Dermis blood vessel endothelial cell (primary cell): ENCODE measurements around the gene NUTM2A. TPM values are rescaled to one million over a fixed set of nuclear protein-coding genes. Genes with fewer than 3 reads are reported as not detected.
"Not testable (repeated sequence)": the region's sequence is repeated elsewhere in the genome, so short reads cannot be mapped to it uniquely, and the experiment has no call there.

Experiments
- DNase-seq: peaks from one replicate; pipeline ENCODE4 v3.0.0; 2010
- total RNA-seq: library from RNA; depleted of rRNA; stranded (reverse); fragments of >200 nt; gene quantifications from 2 replicates; pipeline ENCODE4 v1.2.3, GENCODE V29; 2014

The NUTM2A gene
- total RNA-seq, 1 donor from 2014 or later = 0.85 TPM

GRCh38 chr10:87248818-87249353 is 23.6 kb downstream of the NUTM2A start:
- not testable (repeated sequence) for DNase-seq

- not testable (repeated sequence) for DNase-seq
Measured at GRCh38 chr10:87280749-87281392, 55.6 kb downstream of the NUTM2A start.

Other genes starting within 250 kb of the NUTM2A start
- gene FAM25A, start 205.2 kb upstream of the NUTM2A start, total RNA-seq = not detected in 2 replicates
- gene GLUD1, start 130.6 kb upstream of the NUTM2A start, total RNA-seq = 207 and 216 TPM in 2 replicates
- gene SHLD2, start 130.2 kb upstream of the NUTM2A start, total RNA-seq = 25.9 and 36.2 TPM in 2 replicates
- gene NUTM2D, start 132.3 kb downstream of the NUTM2A start, total RNA-seq = 0.51 and 1.4 TPM in 2 replicates